ENCODE measurements around the gene IRF5.
A peak's percentile ranks its signal among the peaks of the same experiment; 100 is the strongest.

Gene IRF5

DNA sequence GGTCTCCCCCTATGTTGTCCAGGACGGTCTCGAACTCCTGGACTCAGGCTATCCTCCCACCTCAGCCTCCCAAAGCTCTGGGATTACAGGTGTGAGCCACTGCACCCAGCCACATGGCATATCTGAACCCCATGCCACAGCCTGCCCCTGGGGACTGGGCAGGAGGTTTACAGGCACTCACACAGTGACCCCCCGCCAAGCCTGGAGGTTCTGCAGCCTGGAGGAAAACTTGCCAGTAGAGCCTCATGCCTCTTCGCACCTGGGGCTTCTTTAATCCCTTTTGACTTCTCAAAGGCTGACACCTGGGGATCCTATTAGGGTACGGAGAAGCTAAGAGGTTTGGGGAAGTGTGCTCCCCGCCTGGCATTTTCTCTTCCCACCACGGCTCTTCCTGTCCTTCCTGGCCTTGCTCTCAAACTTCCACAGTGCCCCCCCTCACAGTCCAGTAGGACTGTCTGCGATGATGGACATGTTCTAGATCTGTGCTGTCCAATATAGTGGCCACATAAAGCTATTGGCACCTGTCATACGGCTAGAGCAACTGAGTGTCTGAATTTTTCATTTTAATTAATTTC is 15.8 kb upstream of the IRF5 start:
- no peak for DNase-seq
- ATAC-seq = no peak

DNA sequence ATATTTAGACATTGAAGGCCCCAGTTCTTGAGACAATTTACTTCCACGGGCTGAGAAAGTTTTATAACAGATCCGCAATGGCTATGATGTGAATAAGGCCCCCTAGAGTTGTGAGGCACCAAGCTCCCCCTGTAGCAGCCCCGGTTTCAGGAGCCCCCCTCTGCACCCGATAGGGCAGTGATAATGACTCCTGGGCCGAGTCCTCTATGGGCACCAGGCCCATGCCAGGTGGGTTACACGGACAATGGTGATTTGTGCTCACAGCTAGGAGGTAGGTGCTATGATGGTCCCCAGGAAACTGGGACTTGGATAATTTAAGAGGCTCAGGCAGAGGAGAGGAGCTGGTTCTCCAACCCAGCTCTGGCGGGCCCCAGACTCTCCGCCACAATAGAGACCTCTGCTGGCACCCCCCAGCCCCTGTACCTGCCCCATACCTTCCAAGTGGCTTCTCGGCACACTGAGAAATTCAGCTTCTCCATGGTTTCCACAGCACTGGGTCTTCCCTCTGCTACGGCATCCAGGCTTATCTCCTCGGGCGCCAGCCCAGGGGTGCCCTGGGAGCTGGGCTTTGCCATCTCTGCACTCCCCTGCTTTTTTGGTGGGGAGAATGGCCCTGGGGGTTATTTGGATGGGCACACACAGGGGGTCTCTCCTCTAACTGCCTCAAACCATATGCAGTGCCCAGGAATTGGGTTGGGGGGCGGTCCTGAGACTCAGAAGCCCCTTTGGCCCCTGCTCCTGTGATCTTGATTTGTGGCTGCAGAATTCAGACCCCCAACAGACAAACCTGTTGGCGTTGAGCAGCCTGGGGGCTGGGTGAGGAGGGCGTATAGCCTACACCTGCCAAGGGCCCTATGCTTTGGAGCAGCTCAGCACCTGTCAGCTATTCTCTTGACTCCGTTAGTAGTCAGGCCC is 15.0 kb upstream of the IRF5 start:
- DNase-seq (no peak), ATAC-seq (no peak)

DNA sequence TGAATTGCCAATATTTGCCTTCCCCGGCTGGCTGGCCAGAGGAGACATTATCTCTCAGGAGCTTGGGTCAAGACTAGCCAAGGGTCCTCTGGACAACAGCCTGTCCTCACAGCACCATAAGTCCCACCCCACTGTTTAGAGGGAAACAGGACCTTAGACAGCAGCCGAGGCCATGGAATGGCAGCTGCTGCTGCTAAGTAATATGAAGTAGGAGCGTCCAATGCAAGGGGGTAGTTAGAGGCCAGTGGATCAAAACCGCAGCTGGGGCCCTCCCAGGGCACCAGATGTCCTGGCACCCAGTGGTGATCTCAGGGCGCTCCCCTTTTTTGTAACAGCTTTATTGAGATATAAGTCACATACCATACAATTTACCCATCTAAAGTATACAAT is 14.3 kb upstream of the IRF5 start:
- DNase-seq (no peak), ATAC-seq (no peak)

DNA sequence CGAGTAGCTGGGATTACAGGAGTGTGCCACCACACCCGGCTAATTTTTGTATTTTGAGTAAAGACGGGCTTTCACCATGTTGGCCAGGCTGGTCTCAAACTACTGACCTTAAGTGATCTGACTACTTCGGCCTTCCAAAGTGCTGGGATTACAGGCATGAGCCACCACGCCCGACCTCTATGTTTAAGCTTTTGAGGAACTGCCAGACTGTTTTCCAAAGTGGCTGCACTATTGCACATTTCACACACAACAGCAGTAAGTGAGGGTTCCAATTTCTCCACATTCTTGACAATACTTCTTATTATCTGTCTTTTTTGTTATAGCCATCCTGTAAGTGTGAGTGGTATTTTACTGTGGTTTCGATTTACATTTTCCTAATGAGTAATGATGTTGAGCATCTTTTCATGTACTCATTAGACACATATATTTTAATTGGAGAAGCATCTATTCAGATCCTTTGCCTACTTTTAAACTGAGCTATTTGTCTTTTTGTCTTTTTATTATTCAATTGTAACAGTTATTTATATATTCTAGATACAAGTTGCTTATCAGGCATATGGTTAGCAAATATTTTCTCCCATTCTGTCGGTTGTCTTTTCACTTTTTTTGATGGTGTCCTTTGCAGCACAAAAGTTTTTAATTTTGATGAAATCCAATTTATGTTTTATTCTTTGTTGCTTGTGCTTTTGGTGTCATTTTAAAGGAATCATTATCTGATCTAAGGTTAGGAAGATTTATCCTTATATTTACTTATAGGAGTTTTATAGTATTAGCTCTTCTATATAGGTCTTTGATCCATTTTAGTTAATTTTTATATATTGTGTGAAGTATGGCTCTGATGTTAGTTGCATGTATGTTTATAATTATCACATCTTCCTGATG is 12.8 kb upstream of the IRF5 start:
- ATAC-seq (no peak), DNase-seq (no peak)

DNA sequence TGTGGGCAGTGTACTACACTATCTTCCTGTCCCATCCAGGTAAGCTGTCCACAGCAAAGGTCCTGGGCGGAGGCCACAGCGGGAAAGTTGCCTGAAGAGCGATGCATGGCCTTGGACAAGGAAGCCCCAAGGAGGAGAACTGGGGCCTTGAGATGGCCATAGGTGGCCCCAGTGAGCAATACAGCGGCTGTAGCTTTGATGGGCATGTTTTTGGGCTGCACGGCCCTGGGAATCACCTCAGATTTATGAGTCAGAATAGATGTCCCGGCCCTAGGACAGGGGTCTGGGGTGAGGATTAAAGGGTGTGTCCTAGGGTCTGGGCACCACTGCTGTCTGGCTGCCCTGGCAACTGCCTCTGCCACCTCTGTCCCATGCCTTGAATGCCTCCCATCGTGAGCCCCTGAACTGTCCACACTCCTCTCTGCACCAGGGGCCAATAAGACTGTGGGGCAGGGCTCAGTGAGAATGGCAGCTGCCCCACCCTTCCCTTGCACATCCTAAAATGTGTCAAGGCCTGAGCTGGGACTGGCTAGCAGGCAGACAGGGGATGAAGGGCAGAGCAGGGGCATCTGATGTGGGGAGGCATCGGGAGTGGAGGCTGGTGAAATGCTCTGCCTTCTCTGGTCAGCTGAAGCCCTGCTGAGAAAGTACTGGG is 9.4 kb upstream of the IRF5 start:
- ATAC-seq (no peak), DNase-seq (no peak)

DNA sequence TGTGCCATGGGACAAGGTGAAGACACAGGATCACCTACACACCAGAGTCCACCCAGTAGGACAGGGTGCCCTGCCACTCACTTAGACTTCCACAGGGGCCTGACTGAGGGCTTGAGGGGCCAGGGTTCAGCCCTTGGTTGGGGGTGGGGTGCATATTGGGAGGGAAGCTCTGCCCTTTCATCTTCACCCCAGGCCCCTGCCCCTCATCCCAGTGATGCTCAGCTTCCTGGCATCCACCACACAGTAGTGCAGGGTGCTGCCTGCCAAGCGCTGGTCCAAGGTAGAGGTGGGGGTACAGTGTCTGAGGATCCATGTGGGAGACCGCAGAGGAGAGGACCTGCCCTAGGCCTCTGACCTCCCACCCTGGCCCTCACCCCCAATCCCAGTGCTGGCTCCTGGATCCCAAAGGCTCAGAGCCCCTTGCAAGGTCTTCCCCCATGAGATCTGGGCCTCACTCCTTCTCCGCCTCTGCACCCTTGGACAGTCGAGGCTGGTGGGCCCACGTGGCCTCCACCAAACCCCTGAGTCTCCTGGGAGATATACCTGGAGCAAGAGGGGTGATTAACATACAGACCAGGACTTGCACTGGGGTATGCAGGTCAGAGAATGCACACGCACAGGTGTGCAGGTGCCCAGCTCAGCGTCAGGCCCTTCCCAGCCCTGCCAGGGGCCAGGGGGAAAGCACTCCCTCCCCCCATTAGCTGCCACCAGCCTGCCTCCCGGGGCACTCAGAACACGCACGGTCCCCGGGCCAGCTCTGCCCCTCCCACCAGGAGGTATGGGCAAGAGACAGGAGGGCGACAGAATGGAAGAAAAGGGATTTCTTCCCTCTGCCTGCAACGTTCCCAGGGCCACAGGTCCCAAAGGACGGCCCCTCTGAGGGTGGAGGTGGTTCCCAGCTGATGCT is 8.6 kb upstream of the IRF5 start:
- ATAC-seq = no peak
- no peak for DNase-seq

DNA sequence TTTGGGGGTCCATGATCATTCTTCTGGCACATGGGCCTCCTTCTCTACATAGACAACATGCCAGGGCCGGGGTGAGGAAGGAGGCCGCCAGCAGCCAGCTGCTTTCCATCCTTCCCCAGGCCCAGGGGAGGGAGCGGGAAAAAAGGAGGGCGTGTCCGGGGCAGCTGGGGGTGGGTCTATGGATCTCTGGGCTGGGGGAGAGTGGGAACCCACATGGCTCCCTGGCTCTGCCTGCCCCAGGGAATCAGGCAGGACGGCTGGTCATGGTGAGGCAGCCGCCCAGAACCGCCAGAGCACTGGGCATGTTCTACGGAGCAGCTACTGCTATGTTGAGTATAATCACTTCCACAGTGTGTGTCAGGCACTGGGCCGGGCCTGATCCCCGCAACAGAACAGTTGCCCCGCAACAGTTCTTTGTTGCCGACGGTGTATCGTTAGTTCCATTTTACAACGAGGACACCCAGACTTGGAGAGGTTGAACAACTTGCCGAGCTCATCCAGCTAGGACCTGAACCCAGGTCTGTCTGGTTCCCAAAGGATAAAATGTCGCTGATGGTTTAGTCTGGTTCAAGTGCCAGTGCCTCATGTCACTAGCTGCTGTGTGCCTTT is 6.4 kb upstream of the IRF5 start:
- ATAC-seq (no peak), DNase-seq (no peak)

DNA sequence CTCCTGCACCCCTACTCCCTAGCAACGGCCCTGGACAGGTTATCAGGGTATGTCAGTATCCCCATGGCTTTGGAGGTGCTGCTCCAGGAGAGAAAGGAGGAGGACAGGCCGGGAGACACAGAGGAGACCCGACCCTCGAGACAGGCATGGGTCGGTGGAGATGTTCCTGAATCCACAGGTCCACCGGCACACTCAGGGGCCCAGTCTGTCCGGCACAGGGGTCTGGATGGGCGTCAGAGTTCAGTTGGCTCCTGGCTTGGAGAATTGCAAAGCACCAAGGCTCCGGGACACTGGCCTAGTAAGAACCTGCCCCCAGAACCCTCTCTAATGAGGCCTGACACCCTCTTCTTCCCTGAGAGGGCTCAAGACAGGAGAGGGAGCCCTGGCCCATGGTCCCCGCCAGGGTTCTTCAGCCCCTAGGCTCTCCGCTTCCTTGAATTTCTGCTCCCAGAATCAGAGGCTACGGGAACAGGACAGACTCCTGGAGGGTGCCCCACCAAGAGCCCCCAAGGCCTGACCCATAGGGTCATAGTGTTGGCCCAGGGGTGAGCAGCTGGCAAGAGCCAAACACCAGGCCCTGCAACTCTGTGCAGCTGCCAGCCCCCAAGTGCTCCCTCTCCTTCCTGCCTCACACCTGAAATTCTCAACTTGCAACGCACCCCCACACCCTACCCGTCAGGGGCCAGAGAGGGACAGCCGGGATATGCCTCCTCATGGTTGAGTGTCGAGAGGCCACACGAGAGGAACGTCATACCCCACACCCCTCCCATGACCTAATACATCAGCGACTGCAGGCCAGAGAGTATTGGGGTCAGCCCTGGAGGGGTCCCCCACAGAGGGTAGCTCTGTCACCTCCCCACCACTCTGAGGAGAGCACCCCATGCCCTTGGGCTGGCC is 5.5 kb upstream of the IRF5 start:
- ATAC-seq (no peak), DNase-seq (no peak)

DNA sequence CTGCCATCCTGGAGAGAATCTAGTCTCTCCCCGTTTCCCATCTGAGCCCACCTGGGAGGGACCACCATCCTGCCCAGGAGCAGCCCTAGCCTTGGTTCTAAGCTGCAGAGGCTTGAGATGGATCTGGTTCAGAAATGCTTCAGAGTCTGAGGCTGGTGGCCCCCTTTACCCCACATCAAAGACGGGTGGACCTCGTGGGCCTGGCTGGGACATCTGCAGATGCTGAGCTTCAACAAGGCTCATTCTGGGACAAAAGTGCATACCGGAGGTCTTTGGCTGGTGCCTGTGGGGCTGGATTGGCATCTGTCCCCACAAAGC is 4.9 kb upstream of the IRF5 start:
- no peak for DNase-seq
- ATAC-seq = no peak

DNA sequence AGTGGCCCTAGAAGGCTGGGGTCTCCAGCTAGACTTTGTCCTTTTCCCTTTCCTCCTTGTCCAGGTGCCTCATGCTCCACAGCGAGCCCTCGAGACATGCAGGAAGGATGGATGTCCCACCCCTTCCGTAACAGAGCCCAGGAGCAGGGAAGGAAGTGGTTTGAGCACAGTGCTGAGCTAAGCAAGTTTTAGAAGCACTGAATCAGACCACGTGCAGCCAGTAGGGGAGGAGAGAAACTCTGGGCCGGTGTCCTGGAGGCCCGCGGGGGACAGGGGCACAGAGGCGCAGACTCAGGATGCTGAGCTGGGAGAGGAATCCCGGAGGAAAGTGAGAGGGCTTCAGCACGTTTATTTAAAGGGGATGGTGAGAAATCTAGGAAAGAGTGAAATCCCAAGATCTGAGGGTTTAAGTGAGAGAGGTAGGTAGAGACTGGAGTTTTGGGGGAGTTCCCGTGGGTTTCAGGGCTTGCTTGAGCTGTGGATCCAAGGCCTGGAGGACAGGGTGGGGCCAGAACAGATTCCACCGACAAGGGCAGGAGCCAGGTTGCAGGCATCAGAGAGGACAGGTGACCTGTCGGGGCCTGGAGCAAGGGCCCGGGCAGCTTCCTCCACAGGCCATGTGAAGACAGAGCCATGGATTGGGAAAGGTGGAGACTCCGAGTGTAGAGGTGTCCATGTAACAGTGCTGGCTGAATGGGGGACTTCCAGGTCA is 4.4 kb upstream of the IRF5 start:
- ATAC-seq (peak; percentile 57), DNase-seq (peak; percentile 43)

DNA sequence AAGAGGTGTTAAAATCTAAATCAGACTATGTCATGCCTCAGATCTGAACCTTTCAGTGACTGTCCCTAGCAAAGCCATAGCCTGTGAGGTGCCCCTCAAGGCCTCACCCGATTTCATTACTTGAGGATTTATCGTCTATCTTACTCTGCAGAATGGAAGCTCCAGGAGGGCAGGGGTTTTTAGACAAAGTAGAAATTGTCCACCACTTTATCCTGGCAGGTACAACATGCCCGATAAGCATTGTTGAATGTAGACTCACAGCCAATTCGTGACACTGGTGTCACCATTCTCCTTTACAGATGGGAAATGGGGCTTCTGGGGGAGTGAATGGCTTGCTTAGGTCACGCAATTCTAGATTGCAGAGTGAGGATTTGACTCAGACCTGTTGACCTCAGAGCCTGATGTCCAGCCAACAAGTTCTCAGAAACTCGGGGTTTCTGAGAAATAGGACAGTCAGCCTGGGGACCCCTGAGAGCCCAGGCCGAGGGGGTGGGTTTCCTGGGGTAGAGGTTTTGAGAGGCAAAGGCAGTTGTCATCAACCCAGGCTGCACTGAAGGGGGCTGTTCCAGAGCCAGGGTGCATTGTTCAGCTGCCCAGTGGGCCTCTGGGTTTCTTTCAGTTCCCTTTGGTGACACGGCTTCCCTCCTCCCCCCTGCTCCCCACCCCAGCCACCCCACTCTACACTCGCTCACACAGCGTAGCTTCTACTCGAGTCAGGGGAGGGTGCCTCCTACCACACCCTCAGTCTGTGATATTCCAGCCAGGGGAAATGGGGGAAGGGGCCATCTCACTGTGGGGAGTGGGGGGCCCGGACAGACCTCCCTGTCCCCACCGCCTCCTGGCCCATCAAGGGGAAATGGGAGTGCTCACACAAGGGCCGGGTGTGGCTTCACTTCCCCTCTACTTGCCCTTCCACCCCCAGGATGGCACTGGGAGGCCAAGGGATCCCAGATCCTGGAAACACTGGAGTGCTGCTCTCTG is 3.1 kb upstream of the IRF5 start:
- DNase-seq (no peak), ATAC-seq (no peak)

DNA sequence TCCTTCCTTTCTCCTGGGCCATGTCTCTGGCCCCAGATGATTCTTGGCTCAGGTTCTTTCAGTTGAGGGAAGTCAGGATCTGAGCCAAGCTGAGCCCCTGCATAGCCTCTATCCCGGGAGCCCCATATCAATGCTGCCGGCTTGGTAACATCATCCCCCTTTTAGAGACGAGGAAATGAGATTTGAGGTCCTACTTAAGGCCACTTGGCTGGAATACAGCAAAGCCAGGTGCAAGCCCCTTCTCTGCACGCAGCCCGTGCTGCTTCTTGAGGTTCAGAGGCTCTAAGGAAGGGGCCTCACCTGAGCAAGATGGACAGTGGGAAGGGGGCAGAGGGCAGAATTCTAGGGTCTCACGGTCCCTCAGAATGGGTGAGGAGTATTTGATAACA is 2.4 kb upstream of the IRF5 start:
- ATAC-seq (no peak), DNase-seq (no peak)

DNA sequence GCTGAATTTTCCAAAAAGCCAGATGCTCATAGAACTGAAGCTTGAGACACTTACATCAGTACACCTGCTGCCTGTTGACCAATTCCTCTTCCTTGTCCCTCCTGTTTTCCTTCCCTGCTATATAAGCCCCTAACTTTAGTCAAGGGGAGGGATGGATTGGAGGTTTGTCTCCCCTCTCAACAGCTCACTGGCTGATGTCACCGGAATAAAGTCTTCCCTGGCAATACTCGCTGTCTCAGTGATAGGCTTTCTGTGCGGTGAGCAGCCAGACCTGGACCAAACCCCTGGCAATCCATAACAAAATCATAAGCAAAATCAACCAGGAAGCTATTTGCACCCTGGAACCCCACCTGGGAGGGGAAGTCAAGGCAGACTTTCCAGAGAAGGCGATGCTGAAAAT is 929 bp upstream of the IRF5 start:
- ATAC-seq (no peak), DNase-seq (no peak)

DNA sequence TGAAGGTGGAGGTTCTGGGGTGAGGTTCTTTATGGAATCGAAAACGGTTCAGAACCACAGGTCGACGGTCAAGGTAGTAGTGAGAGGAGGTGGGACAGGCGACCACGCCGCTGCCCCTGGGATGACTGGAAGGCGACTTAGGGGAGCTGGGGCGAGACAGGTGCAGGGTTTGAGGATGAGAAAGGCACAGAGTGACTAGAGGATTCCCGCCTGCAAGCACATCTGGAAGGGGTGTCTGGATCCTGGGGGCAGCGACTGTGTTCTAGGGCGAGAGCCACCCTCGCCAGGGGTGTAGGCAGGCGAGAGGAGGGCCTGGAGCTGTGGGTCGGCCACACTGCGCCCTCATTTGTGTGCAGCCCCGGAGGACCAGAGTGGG is 468 bp upstream of the IRF5 start:
- ATAC-seq (no peak), DNase-seq (no peak)

DNA sequence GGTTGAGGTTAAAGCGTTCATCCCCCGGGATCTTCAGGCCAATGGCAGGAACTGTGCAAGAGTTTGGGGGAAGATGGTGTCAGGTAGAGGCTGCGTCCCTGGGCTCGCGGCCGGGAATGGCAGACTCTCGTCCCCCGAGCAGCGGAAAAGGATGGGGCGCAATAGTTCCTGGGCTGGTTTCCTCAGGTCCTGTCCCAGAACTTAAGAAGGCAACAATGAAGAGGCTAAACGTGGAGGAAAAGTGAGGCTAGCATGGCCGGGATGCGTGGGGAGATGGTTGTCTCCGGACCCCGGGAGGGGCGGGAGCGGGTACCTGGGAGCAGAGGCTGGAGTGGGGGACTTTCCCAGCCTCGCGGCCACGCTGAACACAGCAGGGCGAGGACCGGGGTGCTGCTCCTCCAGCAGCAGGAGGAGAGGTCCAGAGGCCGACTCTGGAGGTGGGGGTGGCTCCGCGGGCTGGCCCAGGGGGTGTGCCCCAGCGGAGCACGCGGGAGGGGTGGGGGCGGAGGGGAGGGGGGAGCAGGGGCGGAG is 882 bp downstream of the IRF5 start:
- no peak for DNase-seq
- ATAC-seq = peak; percentile 8

DNA sequence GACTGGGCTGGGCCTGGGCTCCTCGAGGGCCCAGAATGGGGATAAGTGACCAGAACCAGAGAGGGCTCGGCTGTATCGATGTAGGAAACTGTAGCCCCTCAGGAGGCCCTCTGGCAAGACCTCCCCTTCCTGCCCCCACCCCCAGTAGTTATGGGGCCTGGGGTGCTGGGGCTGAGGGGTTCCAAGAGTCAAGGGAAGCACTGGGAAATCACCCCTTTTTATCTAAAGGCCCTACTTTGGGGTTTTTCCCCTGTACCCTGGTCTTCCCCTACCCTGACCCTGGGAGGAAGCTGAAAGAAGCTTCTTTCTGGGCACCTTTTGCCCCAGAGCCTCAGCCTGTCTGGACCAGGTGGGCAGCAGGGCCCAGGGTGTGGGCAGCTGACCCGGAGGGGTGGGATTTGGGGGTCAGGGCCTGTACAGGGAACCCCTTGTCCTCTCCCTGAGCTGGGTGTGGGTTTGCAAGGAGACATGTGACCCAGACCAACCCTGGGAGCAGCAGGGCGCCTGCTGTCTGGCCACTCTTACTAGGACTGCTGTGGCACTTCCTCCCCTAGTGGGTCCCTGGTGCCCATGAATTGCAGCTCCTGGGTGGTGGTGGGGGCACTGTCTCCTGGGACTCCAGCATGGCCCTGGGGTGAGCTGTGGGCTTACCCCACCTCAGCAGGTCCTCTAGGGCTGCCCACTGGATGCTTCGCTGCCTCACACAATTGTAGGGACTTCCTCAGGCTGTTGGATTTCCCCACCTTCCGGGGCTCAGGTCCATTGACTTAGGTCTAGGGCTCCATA is 1.5 kb downstream of the IRF5 start:
- ATAC-seq (peak; percentile 14), DNase-seq (no peak)

DNA sequence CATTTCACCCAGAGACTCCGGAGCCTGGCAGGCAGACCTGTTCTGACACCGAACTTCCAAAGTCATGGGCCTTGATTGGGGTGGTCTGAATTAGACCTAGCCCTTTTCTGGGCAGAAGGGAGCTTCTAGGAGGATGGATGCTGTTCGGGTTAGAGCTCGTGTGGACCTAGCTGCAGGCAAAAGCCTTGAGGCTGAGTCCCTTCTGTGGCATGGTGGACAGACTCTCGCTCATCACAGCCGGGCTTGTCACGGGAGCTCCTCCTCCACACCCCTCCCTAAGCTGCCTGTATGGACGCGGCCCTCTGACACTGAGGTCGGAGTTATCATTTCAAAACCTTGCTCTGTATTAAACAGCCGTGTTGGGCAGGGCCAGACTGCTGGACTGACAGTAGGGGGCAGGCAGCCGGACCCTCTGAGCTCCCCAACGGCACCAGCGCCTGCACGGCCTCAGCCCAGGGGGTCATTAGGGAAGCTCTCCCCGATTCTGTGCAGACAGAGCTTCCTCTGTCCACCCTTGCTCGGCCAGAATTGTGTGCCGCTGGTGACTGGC is 2.2 kb downstream of the IRF5 start:
- DNase-seq (no peak), ATAC-seq (no peak)
